Measurements from ENCODE around the gene HSPE1. TPM values are rescaled to one million over a fixed set of nuclear protein-coding genes. Genes with fewer than 3 reads are reported as not detected.

HSPE1 gene
- polyA plus RNA-seq, 1 donor, result 115 TPM

Other genes starting within 250 kb of the HSPE1 start
- 18.1 TPM for gene ANKRD44, start 189.6 kb upstream of the HSPE1 start, polyA plus RNA-seq (ENCODE audit: insufficient read length)
- gene SF3B1, start 65.4 kb upstream of the HSPE1 start, polyA plus RNA-seq (ENCODE audit: insufficient read length), result 280 TPM
- 10.3 TPM for gene COQ10B, start 46.8 kb upstream of the HSPE1 start, polyA plus RNA-seq (ENCODE audit: insufficient read length)
- gene HSPD1, start 539 bp upstream of the HSPE1 start, polyA plus RNA-seq (ENCODE audit: insufficient read length), result 250 TPM
- gene MOB4, start 15.7 kb downstream of the HSPE1 start, polyA plus RNA-seq (ENCODE audit: insufficient read length), result 36.3 TPM
- gene RFTN2, start 175.2 kb downstream of the HSPE1 start, polyA plus RNA-seq (ENCODE audit: insufficient read length), result 15.2 TPM
- 3.7 TPM for gene MARS2, start 205.0 kb downstream of the HSPE1 start, polyA plus RNA-seq (ENCODE audit: insufficient read length)

Data from forelimb muscle (tissue), 1 donor.